Stimulated activated CD8-positive, alpha-beta memory T cell treated with anti-CD3 and anti-CD28 coated beads, Interleukin-4, amount 100 ng/mL, for 1 hour (primary cell): Measurements from ENCODE around the gene GUCY2F.

ENCODE experiments used
- DNase-seq, 2 donors: peaks; one replicate each; pipeline ENCODE4 v3.0.0-alpha.2; 2020; ENCODE audit warnings: low read depth in 2 of 2, low spot score in 1 of 2

The GUCY2F gene

GRCh38 chrX:109398061-109398460 lies 83.8 kb downstream of the GUCY2F start:
- DNase-seq: no peak

GRCh38 chrX:109393859-109394258 lies 88.0 kb downstream of the GUCY2F start:
- no peak for DNase-seq

GRCh38 chrX:109392895-109393294 lies 89.0 kb downstream of the GUCY2F start:
- no peak for DNase-seq

- DNase-seq: no peak
These were observed 91.3 kb downstream of the GUCY2F start for GRCh38 chrX:109390556-109390955.

GRCh38 chrX:109389917-109390316 lies 92.0 kb downstream of the GUCY2F start:
- no peak for DNase-seq

GRCh38 chrX:109384699-109385098 lies 97.2 kb downstream of the GUCY2F start:
- DNase-seq: no peak

- DNase-seq: no peak
These were observed 99.6 kb downstream of the GUCY2F start for GRCh38 chrX:109382332-109382731.

- no peak for DNase-seq
These were observed 103.6 kb downstream of the GUCY2F start for GRCh38 chrX:109378281-109378680.

GRCh38 chrX:109374262-109374960 lies 107.5 kb downstream of the GUCY2F start:
- no peak for DNase-seq

GRCh38 chrX:109373468-109373867 lies 108.4 kb downstream of the GUCY2F start:
- DNase-seq: no peak

- DNase-seq: no peak
These were observed 109.2 kb downstream of the GUCY2F start for GRCh38 chrX:109372716-109373115.

GRCh38 chrX:109372291-109372690 lies 109.6 kb downstream of the GUCY2F start:
- no peak for DNase-seq

- no peak for DNase-seq
These were observed 119.8 kb downstream of the GUCY2F start for GRCh38 chrX:109362101-109362500.

- no peak for DNase-seq
These were observed 121.6 kb downstream of the GUCY2F start for GRCh38 chrX:109360301-109360700.

- no peak for DNase-seq
These were observed 124.2 kb downstream of the GUCY2F start for GRCh38 chrX:109357706-109358105.

- no peak for DNase-seq
These were observed 125.2 kb downstream of the GUCY2F start for GRCh38 chrX:109356684-109357083.

GRCh38 chrX:109352066-109352588 lies 129.8 kb downstream of the GUCY2F start:
- DNase-seq: no peak

GRCh38 chrX:109351557-109351956 lies 130.3 kb downstream of the GUCY2F start:
- DNase-seq: no peak

- no peak for DNase-seq
These were observed 131.3 kb downstream of the GUCY2F start for GRCh38 chrX:109350551-109350950.

GRCh38 chrX:109350051-109350450 lies 131.8 kb downstream of the GUCY2F start:
- no peak for DNase-seq

GRCh38 chrX:109347632-109348031 lies 134.3 kb downstream of the GUCY2F start:
- no peak for DNase-seq

- no peak for DNase-seq
These were observed 135.4 kb downstream of the GUCY2F start for GRCh38 chrX:109346491-109346890.

- DNase-seq: no peak
These were observed 136.0 kb downstream of the GUCY2F start for GRCh38 chrX:109345856-109346255.
